H1 (cell line): ENCODE results near the gene PPP1R27. TPM values are rescaled to one million over a fixed set of nuclear protein-coding genes. Genes with fewer than 3 reads are reported as not detected.

Experiments used
- CBX5 ChIP-seq: fragments of 300-800, 300-1000 bp; sonication (generic); IDR thresholded peaks from 2 replicates; pipeline ENCODE4 v1.7.1; 2016; ENCODE audit warnings: antibody characterized with exemption, low read length, low read depth
- CTBP2 ChIP-seq: IDR thresholded peaks from 2 replicates; pipeline ENCODE4 v1.7.0; 2011; ENCODE audit warnings: borderline replicate concordance, mild to moderate bottlenecking, moderate library complexity, mixed read lengths, low read length; ENCODE audit not compliant: insufficient read depth, insufficient read length
- HDAC2 ChIP-seq, 2 experiments: fragments of 300-600 bp in 1 of 2; sonication (generic) in 1 of 2; IDR thresholded peaks; 2 replicates each; pipeline ENCODE4 v1.6.1; 2011 to 2012; ENCODE audit warnings: low read depth in 2 of 2, low read length in 2 of 2, mild to moderate bottlenecking in 2 of 2, moderate library complexity in 2 of 2, borderline replicate concordance in 1 of 2, inconsistent platforms in 1 of 2
- KDM1A ChIP-seq: fragments of 200-600, 300-600 bp; sonication (generic); IDR thresholded peaks from 2 replicates; pipeline ENCODE4 v1.7.1; 2016; ENCODE audit warnings: mild to moderate bottlenecking, low read length, borderline replicate concordance
- POU5F1 ChIP-seq: IDR thresholded peaks from 2 replicates; pipeline ENCODE4 v1.6.1; 2011; ENCODE audit warnings: low read depth, mild to moderate bottlenecking, low read length, moderate library complexity
- RXRA ChIP-seq: IDR thresholded peaks from 2 replicates; pipeline ENCODE4 v1.6.1; 2011; ENCODE audit warnings: low read depth, mild to moderate bottlenecking, low read length, moderate library complexity; ENCODE audit not compliant: insufficient read depth
- SP4 ChIP-seq: IDR thresholded peaks from 2 replicates; pipeline ENCODE4 v1.6.1; 2012; ENCODE audit warnings: low read length, inconsistent platforms
- TAF1 ChIP-seq: IDR thresholded peaks from 2 replicates; pipeline ENCODE4 v1.6.1; 2011; ENCODE audit warnings: mild to moderate bottlenecking, low read depth, low read length
- YY1 ChIP-seq: IDR thresholded peaks from 2 replicates; pipeline ENCODE4 v1.6.1; 2011; ENCODE audit warnings: low read depth, mild to moderate bottlenecking, low read length
- polyA plus RNA-seq, 7 experiments: library from polyadenylated mRNA; depleted of rRNA in 3 of 7; stranded (reverse) in 5 of 7; unstranded in 2 of 7; fragments of >200 nt in 5 of 7; fragments of 200-250 nt in 2 of 7; gene quantifications; 1 replicate in 5 of 7; 2 replicates in 1 of 7; 4 replicates in 1 of 7; pipeline versions ENCODE4 v1.2.1 to v1.2.3, GENCODE V29; 2011 to 2013; ENCODE audit warnings: missing spikeins in 2 of 7, mixed read lengths in 2 of 7
- total RNA-seq: library from RNA; stranded (reverse); fragmentation: NEBNext Ultra II Directional; extraction: Animal tissue kit (Norgen Biotek cat#: 25700); gene quantifications from 2 replicates; pipeline ENCODE4 v1.2.1, GENCODE V29; 2021

PPP1R27 gene
- total and polyA plus RNA-seq, 2 of the 8 experiments (the other 6 are each of a cell fraction or from before 2014, with no cell fraction given) = 0.27 TPM; not detected in 1

GRCh38 chr17:81841866-81842265 lies 7.0 kb upstream of the PPP1R27 start (continued):
- TF ChIP-seq HDAC2 (IDR thresholded peaks at IDR 0.05; ENCODE audit: borderline replicate concordance in 1 of 2, low read depth in 2 of 2, low read length in 2 of 2) (no peak), KDM1A (no peak), YY1 (no peak), RXRA (no peak), CTBP2 (no peak), TAF1 (no peak), POU5F1 (no peak), SP4 (no peak), CBX5 (no peak)
